ENCODE data around the gene CDK5R1.

Gene CDK5R1

GRCh38 chr17:32493571-32493970, 6.8 kb downstream of the CDK5R1 start:
- no peak overlapping the region for H3K27ac ChIP-seq
- H3K4me2 ChIP-seq: no peak overlapping the region
- no peaks in the 10 kb centered on the region for H3K27me3 ChIP-seq (ENCODE audit: insufficient read depth, low read depth)
- peaks cover 11% of the 10 kb centered on the region for H3K4me1 ChIP-seq (ENCODE audit: low read depth, poor library complexity, severe bottlenecking)
- H4K20me1 ChIP-seq (ENCODE audit: insufficient read depth): no peaks in the 10 kb centered on the region
- H3K79me2 ChIP-seq (ENCODE audit: insufficient read depth, low read depth): no peaks in the 10 kb centered on the region
- H3K9ac ChIP-seq: no peak overlapping the region
- no peak for TF ChIP-seq CTCF (conservative IDR thresholded peaks at IDR 0.05; ENCODE audit: low read depth, low read length)
- no peak overlapping the region for H2AFZ ChIP-seq (ENCODE audit: low read depth)
- H3K4me3 ChIP-seq (IDR thresholded peaks at IDR 0.05; ENCODE audit: insufficient read depth, low read depth, low read length): no peak overlapping the region
- no peaks in the 10 kb centered on the region for H3K36me3 ChIP-seq (ENCODE audit: insufficient read depth)

GRCh38 chr17:32493976-32494513, 7.3 kb downstream of the CDK5R1 start:
- no peaks in the 10 kb centered on the region for H4K20me1 ChIP-seq (ENCODE audit: insufficient read depth)
- no peaks in the 10 kb centered on the region for H3K27me3 ChIP-seq (ENCODE audit: insufficient read depth, low read depth)
- H3K4me3 ChIP-seq (IDR thresholded peaks at IDR 0.05; ENCODE audit: insufficient read depth, low read depth, low read length): no peak overlapping the region
- H2AFZ ChIP-seq (ENCODE audit: low read depth): no peak overlapping the region
- H3K36me3 ChIP-seq (ENCODE audit: insufficient read depth): no peaks in the 10 kb centered on the region
- H3K9ac ChIP-seq: no peak overlapping the region
- no peaks in the 10 kb centered on the region for H3K79me2 ChIP-seq (ENCODE audit: insufficient read depth, low read depth)
- H3K27ac ChIP-seq: no peak overlapping the region
- peaks cover 6% of the 10 kb centered on the region for H3K4me1 ChIP-seq (ENCODE audit: low read depth, poor library complexity, severe bottlenecking)
- no peak for TF ChIP-seq CTCF (conservative IDR thresholded peaks at IDR 0.05; ENCODE audit: low read depth, low read length)
- no peak overlapping the region for H3K4me2 ChIP-seq

- H3K4me2 ChIP-seq: no peak overlapping the region
- H3K4me1 ChIP-seq (ENCODE audit: low read depth, poor library complexity, severe bottlenecking): no peaks in the 10 kb centered on the region
- no peak for TF ChIP-seq CTCF (conservative IDR thresholded peaks at IDR 0.05; ENCODE audit: low read depth, low read length)
- H3K27ac ChIP-seq: no peak overlapping the region
- H2AFZ ChIP-seq (ENCODE audit: low read depth): no peak overlapping the region
- H3K4me3 ChIP-seq (IDR thresholded peaks at IDR 0.05; ENCODE audit: insufficient read depth, low read depth, low read length): no peak overlapping the region
- no peaks in the 10 kb centered on the region for H4K20me1 ChIP-seq (ENCODE audit: insufficient read depth)
- H3K36me3 ChIP-seq (ENCODE audit: insufficient read depth): no peaks in the 10 kb centered on the region
- no peak overlapping the region for H3K9ac ChIP-seq
- H3K79me2 ChIP-seq (ENCODE audit: insufficient read depth, low read depth): no peaks in the 10 kb centered on the region
- H3K27me3 ChIP-seq (ENCODE audit: insufficient read depth, low read depth): no peaks in the 10 kb centered on the region
Observed at GRCh38 chr17:32494621-32495358, 8.0 kb downstream of the CDK5R1 start.

GRCh38 chr17:32495359-32496231, 8.8 kb downstream of the CDK5R1 start:
- Histone ChIP-seq H3K79me2 (ENCODE audit: insufficient read depth, low read depth) (no peaks in the 10 kb centered on the region), H4K20me1 (ENCODE audit: insufficient read depth) (no peaks in the 10 kb centered on the region), H3K36me3 (ENCODE audit: insufficient read depth) (no peaks in the 10 kb centered on the region), H2AFZ (ENCODE audit: low read depth) (no peak overlapping the region), H3K4me3 (IDR thresholded peaks at IDR 0.05; ENCODE audit: insufficient read depth, low read depth, low read length) (no peak overlapping the region), H3K27me3 (ENCODE audit: insufficient read depth, low read depth) (no peaks in the 10 kb centered on the region), H3K4me1 (ENCODE audit: low read depth, poor library complexity, severe bottlenecking) (no peaks in the 10 kb centered on the region), H3K4me2 (no peak overlapping the region), H3K9ac (no peak overlapping the region), H3K27ac (no peak overlapping the region)
- TF ChIP-seq CTCF (conservative IDR thresholded peaks at IDR 0.05; ENCODE audit: low read depth, low read length): no peak
